ENCODE results near the gene MAP1LC3B.

DNA sequence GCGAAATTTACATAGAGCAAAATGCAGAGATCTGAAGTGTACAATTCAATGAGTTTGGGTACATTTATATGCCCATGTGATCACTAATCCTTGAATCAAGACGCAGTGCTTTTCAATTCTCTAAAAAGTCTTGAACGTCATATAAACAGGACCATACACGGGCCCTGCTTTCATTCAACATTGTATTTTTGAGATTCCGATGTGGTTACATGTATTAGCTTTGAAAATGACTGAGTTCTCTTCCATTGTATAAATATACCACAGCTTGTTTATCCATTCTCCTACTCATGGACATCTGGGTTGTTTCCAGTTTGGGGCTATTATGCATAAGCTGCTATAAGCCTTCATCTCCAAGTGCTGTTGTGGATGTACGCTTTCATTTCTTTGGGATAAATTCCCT, 55.2 kb downstream of the MAP1LC3B start:
- TF ChIP-seq, protein P1, sequence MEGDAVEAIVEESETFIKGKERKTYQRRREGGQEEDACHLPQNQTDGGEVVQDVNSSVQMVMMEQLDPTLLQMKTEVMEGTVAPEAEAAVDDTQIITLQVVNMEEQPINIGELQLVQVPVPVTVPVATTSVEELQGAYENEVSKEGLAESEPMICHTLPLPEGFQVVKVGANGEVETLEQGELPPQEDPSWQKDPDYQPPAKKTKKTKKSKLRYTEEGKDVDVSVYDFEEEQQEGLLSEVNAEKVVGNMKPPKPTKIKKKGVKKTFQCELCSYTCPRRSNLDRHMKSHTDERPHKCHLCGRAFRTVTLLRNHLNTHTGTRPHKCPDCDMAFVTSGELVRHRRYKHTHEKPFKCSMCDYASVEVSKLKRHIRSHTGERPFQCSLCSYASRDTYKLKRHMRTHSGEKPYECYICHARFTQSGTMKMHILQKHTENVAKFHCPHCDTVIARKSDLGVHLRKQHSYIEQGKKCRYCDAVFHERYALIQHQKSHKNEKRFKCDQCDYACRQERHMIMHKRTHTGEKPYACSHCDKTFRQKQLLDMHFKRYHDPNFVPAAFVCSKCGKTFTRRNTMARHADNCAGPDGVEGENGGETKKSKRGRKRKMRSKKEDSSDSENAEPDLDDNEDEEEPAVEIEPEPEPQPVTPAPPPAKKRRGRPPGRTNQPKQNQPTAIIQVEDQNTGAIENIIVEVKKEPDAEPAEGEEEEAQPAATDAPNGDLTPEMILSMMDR (conservative IDR thresholded peaks at IDR 0.05 in 1 of 2, IDR thresholded peaks at IDR 0.05 in 1 of 2; ENCODE audit: extremely low read depth in 1 of 2, insufficient read depth in 1 of 2, low read depth in 1 of 2, low read length in 2 of 2), result no peak
- TF ChIP-seq EZH2 (IDR thresholded peaks at IDR 0.05; ENCODE audit: borderline replicate concordance, low read length), result no peak
